Common myeloid progenitor, CD34-positive (primary cell): Measurements from ENCODE around the gene STT3B.

ENCODE experiments used
- CTCF ChIA-PET: fragments of 350-600 bp; sonication (Branson Sonifier 250); formaldehyde crosslinking; loops from one replicate; lab custom pipeline; 2021; ENCODE audit warnings: antibody characterized with exemption; lab: Charles Lee
- POLR2A ChIA-PET: fragments of 350-600 bp; sonication (Branson Sonifier 250); formaldehyde crosslinking; loops from one replicate; lab custom pipeline; 2021; ENCODE audit warnings: antibody characterized with exemption; lab: Charles Lee
- DNase-seq, 3 donors: peaks; one replicate each; pipeline versions ENCODE4 v3.0.0 to v3.0.0-alpha.2; 2013
- H3K27ac ChIP-seq, 2 experiments: 1 replicate in 1 of 2; 2 replicates in 1 of 2; pipeline ENCODE4 v1.7.0; 2013; ENCODE audit warnings: inconsistent platforms in 2 of 2, low read length in 2 of 2, mild to moderate bottlenecking in 2 of 2, low read depth in 1 of 2, moderate library complexity in 1 of 2; ENCODE audit not compliant: severe bottlenecking in 2 of 2, insufficient read depth in 1 of 2, poor library complexity in 1 of 2
- H3K27me3 ChIP-seq, 5 experiments: replicated peaks in 2 of 5; 1 replicate in 3 of 5; 2 replicates in 2 of 5; pipeline versions ENCODE4 v1.6.1 to v1.7.0; 2013; ENCODE audit warnings: low read length in 4 of 5, mild to moderate bottlenecking in 2 of 5, moderate library complexity in 2 of 5, inconsistent platforms in 1 of 5; ENCODE audit not compliant: insufficient read depth in 5 of 5, control insufficient read depth in 4 of 5
- H3K36me3 ChIP-seq, 4 experiments: 1 replicate in 2 of 4; 2 replicates in 2 of 4; pipeline versions ENCODE4 v1.6.1 to v1.7.0; 2013; ENCODE audit warnings: low read length in 3 of 4, control low read depth in 1 of 4, mild to moderate bottlenecking in 1 of 4; ENCODE audit not compliant: control insufficient read depth in 4 of 4, insufficient read depth in 4 of 4
- H3K4me1 ChIP-seq, 4 experiments: 1 replicate in 3 of 4; 2 replicates in 1 of 4; pipeline versions ENCODE4 v1.6.1 to v1.7.1; 2013; ENCODE audit warnings: low read length in 3 of 4, mild to moderate bottlenecking in 3 of 4, control low read depth in 1 of 4, inconsistent platforms in 1 of 4, moderate library complexity in 1 of 4; ENCODE audit not compliant: control insufficient read depth in 4 of 4, insufficient read depth in 4 of 4; ENCODE audit errors: control extremely low read depth in 1 of 4
- H3K4me3 ChIP-seq, 7 experiments: 1 replicate in 4 of 7; 2 replicates in 3 of 7; pipeline versions ENCODE4 v1.5.1 to v1.7.0; 2013; ENCODE audit warnings: mild to moderate bottlenecking in 7 of 7, low read length in 6 of 7, moderate library complexity in 6 of 7, inconsistent platforms in 2 of 7, low read depth in 2 of 7, control low read depth in 1 of 7; ENCODE audit not compliant: insufficient read depth in 4 of 7, control insufficient read depth in 1 of 7; ENCODE audit errors: extremely low read depth in 1 of 7
- H3K9me3 ChIP-seq, 5 experiments: 1 replicate in 4 of 5; 2 replicates in 1 of 5; pipeline versions ENCODE4 v1.6.1 to v1.7.1; 2013; ENCODE audit warnings: low read length in 4 of 5, mild to moderate bottlenecking in 2 of 5, inconsistent platforms in 1 of 5, low read depth in 1 of 5, moderate library complexity in 1 of 5; ENCODE audit not compliant: control insufficient read depth in 4 of 5, insufficient read depth in 2 of 5; ENCODE audit errors: control extremely low read depth in 1 of 5
- WGBS: methylation state at CpG from one replicate; pipeline ENCODE4 v1.1.5; 2013; ENCODE audit not compliant: insufficient coverage; 5-methylcytosine and 5-hydroxymethylcytosine counted together

Gene STT3B

GRCh38 chr3:31515486-31516284 is 17.0 kb upstream of the STT3B start:
- Histone ChIP-seq H3K9me3 (no peaks in the 10 kb centered on the region), H3K27me3 (no peaks in the 10 kb centered on the region), H3K4me3 (no peak overlapping the region), H3K36me3 (no peaks in the 10 kb centered on the region), H3K27ac (no peak overlapping the region), H3K4me1 (no peaks in the 10 kb centered on the region)
- ChIA-PET CTCF (interaction anchor here (1.2 to 2.1 kb wide), 3 partner anchors 8 to 41 kb away, joined by 3 to 4 read pairs (median 4); no protein-coding TSS in a partner anchor), POLR2A (no interaction called here)
- 100% methylated on average over 2 of the region's 2 CpGs for WGBS
- DNase-seq, result no peak

DNA sequence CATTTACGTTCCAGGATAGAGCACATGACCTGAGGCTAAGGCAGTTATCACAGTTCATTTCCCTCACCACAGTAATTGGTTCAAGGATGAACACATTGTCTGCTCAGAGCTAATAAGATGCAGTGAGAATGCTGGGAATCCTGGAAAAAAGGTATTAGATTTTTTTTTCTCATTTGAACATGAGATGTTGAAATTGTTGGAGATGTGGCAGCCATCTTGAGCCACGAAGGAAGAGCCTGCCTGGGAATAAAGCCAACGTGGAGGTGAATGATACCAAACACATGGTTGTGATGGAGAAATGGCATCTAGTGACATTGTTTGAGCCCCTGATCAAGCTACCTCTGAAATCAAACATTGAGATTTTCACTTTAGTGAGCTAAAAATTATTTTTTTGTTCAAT is 16.0 kb upstream of the STT3B start:
- H3K27ac ChIP-seq, result no peak overlapping the region
- POLR2A ChIA-PET, result interaction anchor here (0.6 kb wide), 1 partner anchor 49 kb away, joined by 5 read pairs; no protein-coding TSS in a partner anchor

DNA sequence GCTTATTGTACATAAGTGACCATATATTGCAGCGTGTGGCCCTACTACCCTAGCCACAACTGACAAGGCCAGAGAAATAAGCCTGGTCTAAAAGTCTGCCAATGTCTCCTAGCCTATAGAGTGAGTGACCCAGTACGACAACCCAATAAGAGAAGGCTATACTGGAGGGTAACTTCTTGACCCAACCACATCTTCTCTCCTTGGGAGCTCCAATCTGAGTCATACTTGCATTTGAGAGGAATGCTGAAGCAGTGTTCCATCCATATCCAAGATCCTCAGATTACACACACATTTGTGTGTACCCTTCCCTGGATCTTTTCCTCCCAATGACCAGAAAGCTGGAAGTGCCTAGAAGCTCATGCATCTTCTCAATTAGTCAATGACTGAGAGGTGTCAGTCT is 11.3 kb upstream of the STT3B start:
- DNase-seq, result no peak
- H3K4me1 ChIP-seq, result peaks cover 13 to 23% (median 19%) of the 10 kb centered on the region in 4 experiments
- peak overlapping the region in 2 of 7 experiments; percentile 12 to 39 for H3K4me3 ChIP-seq
- H3K9me3 ChIP-seq, result no peaks in the 10 kb centered on the region
- ChIA-PET CTCF (interaction anchor here (0.5 to 2.6 kb wide), 4 partner anchors 11 to 105 kb away, joined by 3 to 19 read pairs (median 5); partner anchors contain the start of gene STT3B), POLR2A (interaction anchor here (1.5 to 1.7 kb wide), 2 partner anchors 11 kb away, joined by 5 to 21 read pairs; partner anchors contain the start of gene STT3B)
- peak overlapping the region in 1 of 2 experiments; percentile 72 for H3K27ac ChIP-seq
- 94% methylated on average over 2 of the region's 2 CpGs for WGBS
- no peaks in the 10 kb centered on the region for H3K36me3 ChIP-seq
- H3K27me3 ChIP-seq, result no peaks in the 10 kb centered on the region

More for the DNA sequence above, 16.0 kb upstream of the STT3B start:
- H3K4me3 ChIP-seq, result no peak overlapping the region
- WGBS, result 100% methylated on average over 2 of the region's 3 CpGs
- no peaks in the 10 kb centered on the region for H3K9me3 ChIP-seq
- peaks cover 6 to 8% (median 7%) of the 10 kb centered on the region in 4 experiments for H3K4me1 ChIP-seq
- no peaks in the 10 kb centered on the region for H3K27me3 ChIP-seq
- CTCF ChIA-PET, result interaction anchor here (1.2 to 2.1 kb wide), 3 partner anchors 9 to 42 kb away, joined by 3 to 4 read pairs (median 4); partner anchors contain the start of gene STT3B
- DNase-seq, result no peak
- no peaks in the 10 kb centered on the region for H3K36me3 ChIP-seq

- H3K4me3 ChIP-seq, result peak overlapping the region in 2 of 7 experiments; percentile 39 to 48
- WGBS, result 0% methylated on average over 1 of the region's 1 CpG
- no peaks in the 10 kb centered on the region for H3K27me3 ChIP-seq
- peaks cover 13 to 23% (median 19%) of the 10 kb centered on the region in 4 experiments for H3K4me1 ChIP-seq
- no peaks in the 10 kb centered on the region for H3K9me3 ChIP-seq
- ChIA-PET POLR2A (interaction anchor here (0.6 to 1.7 kb wide), 2 partner anchors 10 to 61 kb away, joined by 3 to 21 read pairs; partner anchors contain the start of gene STT3B), CTCF (interaction anchor here (0.7 to 2.6 kb wide), 4 partner anchors 10 to 115 kb away, joined by 3 to 19 read pairs (median 4); partner anchors contain the start of gene STT3B)
- peak overlapping the region; percentile 35 to 72 for H3K27ac ChIP-seq
- no peaks in the 10 kb centered on the region for H3K36me3 ChIP-seq
- DNase-seq, result peak; percentile 81 to 96 (median 93)
Observed at GRCh38 chr3:31522152-31522551, 10.6 kb upstream of the STT3B start.

DNA sequence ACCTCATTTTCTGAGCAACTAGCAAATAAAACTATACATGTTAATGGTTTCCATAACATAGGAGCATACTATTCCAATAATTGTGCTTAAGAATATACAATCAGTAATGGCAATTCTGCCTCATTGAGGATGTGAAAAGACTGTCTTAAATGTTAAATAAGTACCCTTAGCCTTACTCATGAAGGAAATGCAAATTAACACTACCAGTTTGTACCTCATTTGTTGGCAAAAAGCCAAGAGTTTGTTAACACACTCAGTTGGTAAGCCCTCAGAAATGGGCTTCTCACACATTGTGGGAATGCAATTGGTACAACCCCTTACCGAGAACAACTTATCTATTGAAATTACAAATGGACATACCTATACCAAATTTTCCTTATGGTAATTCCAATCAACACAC is 9.2 kb upstream of the STT3B start:
- no peak overlapping the region for H3K27ac ChIP-seq
- WGBS, result 100% methylated on average over 1 of the region's 1 CpG
- H3K4me3 ChIP-seq, result no peak overlapping the region
- DNase-seq, result peak in 2 of 3 donors; percentile 36
- H3K27me3 ChIP-seq, result no peaks in the 10 kb centered on the region
- peaks cover 13 to 25% (median 22%) of the 10 kb centered on the region in 4 experiments for H3K4me1 ChIP-seq
- H3K9me3 ChIP-seq, result no peaks in the 10 kb centered on the region
- no peaks in the 10 kb centered on the region for H3K36me3 ChIP-seq
- CTCF ChIA-PET, result interaction anchor here (0.8 to 2.6 kb wide), 2 partner anchors 9 to 16 kb away, joined by 3 to 19 read pairs; partner anchors contain the start of gene STT3B
- POLR2A ChIA-PET, result no interaction called here

DNA sequence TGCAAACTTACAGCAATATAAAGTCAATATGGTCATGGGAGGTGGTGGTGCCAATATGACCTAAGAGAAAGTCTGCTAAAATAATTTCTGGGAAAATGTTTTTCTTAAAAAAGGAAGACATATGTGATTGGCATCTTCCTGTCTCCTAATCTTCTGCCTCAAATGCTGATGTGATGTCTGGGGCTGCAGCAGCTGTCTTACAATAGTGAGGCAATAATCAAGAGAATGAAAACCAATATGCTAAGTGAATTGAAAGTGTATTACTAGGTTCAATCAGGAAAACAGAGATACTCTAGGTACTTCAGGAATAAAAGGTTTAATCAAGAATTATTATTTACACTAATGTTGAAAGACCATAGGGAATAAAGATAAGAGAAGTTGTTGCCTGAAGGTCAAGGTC is 7.2 kb upstream of the STT3B start:
- Histone ChIP-seq H3K27ac (no peak overlapping the region), H3K4me1 (peaks cover 21 to 43% (median 35%) of the 10 kb centered on the region in 4 experiments), H3K4me3 (no peak overlapping the region), H3K36me3 (peaks cover 0 to 2% (median 0%) of the 10 kb centered on the region in 4 experiments), H3K9me3 (no peaks in the 10 kb centered on the region), H3K27me3 (no peaks in the 10 kb centered on the region)
- DNase-seq, result no peak
- ChIA-PET POLR2A (no interaction called here), CTCF (interaction anchor here (0.6 kb wide), 1 partner anchor 556 kb away, joined by 3 read pairs; no protein-coding TSS in a partner anchor)
